Duodenal mucosa (tissue), 2 donors: Measurements from ENCODE around the gene NLRP5.
"Not testable (repeated sequence)": the region's sequence is repeated elsewhere in the genome, so short reads cannot be mapped to it uniquely, and the experiment has no call there.

Experiments used
- H3K27ac ChIP-seq: one replicate; pipeline ENCODE4 v1.7.0; 2013; ENCODE audit warnings: low read depth, low read length
- H3K27me3 ChIP-seq, 2 donors: one replicate each; pipeline ENCODE4 v1.7.0; 2013; ENCODE audit warnings: low read length in 2 of 2, control low read depth in 1 of 2; ENCODE audit not compliant: insufficient read depth in 2 of 2, control insufficient read depth in 1 of 2
- H3K36me3 ChIP-seq, 2 donors: one replicate each; pipeline ENCODE4 v1.7.0; 2013; ENCODE audit warnings: low read length in 2 of 2, control low read depth in 1 of 2; ENCODE audit not compliant: insufficient read depth in 2 of 2, control insufficient read depth in 1 of 2
- H3K4me1 ChIP-seq, 2 donors: one replicate each; pipeline ENCODE4 v1.7.0; 2013; ENCODE audit warnings: low read length in 2 of 2, control low read depth in 1 of 2; ENCODE audit not compliant: insufficient read depth in 2 of 2, control insufficient read depth in 1 of 2
- H3K4me3 ChIP-seq, 2 donors: one replicate each; pipeline ENCODE4 v1.7.0; 2013; ENCODE audit warnings: low read length in 2 of 2, low read depth in 1 of 2
- H3K9ac ChIP-seq, 2 donors: one replicate each; pipeline ENCODE4 v1.7.0; 2013; ENCODE audit warnings: low read length in 2 of 2, low read depth in 1 of 2
- H3K9me3 ChIP-seq, 2 donors: one replicate each; pipeline ENCODE4 v1.7.0; 2013; ENCODE audit warnings: low read length in 2 of 2, control low read depth in 1 of 2; ENCODE audit not compliant: control insufficient read depth in 1 of 2

The NLRP5 gene

DNA sequence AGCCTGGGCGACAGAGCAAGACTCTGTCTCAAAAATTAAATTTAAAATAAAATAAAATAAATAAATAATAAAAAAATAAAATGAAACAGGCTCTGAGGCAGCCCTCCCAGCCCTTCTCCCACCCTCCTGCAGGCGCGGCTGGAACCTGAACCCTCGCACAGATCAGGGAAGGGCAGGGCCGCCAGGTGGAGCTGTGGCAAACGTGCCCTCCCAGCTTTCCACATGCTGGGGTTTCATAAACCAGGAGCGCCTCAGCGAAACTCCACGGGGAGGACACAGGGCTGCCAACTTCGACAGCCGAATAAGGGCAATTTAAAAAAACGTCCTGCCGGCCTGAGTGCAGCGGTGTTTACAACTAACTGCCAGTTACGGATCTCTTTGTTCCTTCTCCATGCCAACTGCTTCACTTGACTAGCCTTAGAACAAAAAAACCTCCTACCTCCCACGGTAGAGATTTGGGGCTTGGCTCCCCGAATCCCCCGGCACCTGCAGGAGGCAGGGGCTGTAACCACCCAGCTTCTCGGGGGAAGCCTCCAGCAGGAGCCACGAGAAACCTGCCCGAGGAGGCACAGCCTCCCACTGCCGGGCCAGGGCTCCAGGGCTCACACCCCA lies 118.6 kb downstream of the NLRP5 start:
- peaks cover 15 to 27% of the 10 kb centered on the region in 2 donors for H3K36me3 ChIP-seq
- no peaks in the 10 kb centered on the region for H3K27me3 ChIP-seq
- peak overlapping the region; percentile 30 to 53 for H3K4me3 ChIP-seq
- H3K9me3 ChIP-seq: no peaks in the 10 kb centered on the region
- peak overlapping the region; percentile 32 to 35 for H3K9ac ChIP-seq
- no peak overlapping the region for H3K27ac ChIP-seq
- H3K4me1 ChIP-seq: peaks cover 21 to 37% of the 10 kb centered on the region in 2 donors

DNA sequence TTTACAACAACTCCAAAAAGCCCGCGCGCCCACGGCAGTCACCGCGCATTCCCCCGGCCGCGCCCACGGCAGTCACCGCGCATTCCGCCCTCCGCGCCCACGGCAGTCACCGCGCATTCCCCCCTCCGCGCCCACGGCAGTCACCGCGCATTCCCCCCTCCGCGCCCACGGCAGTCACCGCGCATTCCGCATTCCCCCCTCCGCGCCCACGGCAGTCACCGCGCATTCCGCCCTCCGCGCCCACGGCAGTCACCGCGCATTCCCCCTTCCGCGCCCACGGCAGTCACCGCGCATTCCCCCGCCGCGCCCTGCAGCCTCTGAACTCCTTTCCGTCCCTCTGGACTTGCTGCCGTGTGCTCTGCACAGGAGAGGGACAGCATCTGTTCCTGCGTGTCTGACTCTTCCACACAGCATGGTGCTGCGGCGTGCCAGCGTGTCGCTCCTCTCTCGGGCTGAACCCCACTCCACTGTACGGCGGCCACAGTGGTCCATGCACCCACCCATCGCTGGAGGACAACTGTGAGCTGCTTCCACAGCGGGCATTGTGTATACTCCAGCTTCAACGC lies 119.3 kb downstream of the NLRP5 start:
- not testable (repeated sequence) for H3K27me3 ChIP-seq, H3K9me3 ChIP-seq
- Histone ChIP-seq H3K27ac (peak overlapping the region; percentile 42), H3K4me1 (peaks cover 28 to 44% of the 10 kb centered on the region in 2 donors), H3K4me3 (peak overlapping the region; percentile 42 to 53), H3K36me3 (peaks cover 14 to 20% of the 10 kb centered on the region in 2 donors), H3K9ac (peak overlapping the region; percentile 35 to 49)

DNA sequence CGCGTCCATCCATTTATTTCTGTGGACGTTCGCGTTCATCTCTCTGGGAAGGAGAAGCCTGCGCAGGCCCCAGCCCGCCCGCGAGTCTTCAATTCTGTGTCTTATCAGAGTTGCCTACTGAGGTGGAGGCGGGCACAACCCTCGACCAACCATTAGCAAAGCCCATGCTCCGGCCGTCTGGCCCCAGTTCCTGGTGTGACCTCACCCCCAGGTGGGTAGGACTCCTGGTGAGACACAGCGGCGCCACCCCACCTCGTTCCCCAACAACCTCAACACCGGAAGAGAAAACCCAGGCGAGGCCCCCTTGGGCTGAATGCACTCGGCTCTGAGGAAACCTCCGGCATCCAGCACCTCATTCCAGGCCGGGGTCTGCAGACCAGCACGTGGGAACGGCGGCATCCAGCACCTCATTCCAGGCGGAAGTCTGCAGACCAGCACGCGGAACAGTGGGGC lies 119.8 kb downstream of the NLRP5 start:
- Histone ChIP-seq H3K36me3 (peaks cover 9 to 15% of the 10 kb centered on the region in 2 donors), H3K9me3 (no peaks in the 10 kb centered on the region), H3K9ac (peak overlapping the region in 1 of 2 donors; percentile 49), H3K4me1 (peaks cover 33 to 49% of the 10 kb centered on the region in 2 donors), H3K27me3 (no peaks in the 10 kb centered on the region), H3K27ac (no peak overlapping the region), H3K4me3 (peak overlapping the region; percentile 42 to 43)

DNA sequence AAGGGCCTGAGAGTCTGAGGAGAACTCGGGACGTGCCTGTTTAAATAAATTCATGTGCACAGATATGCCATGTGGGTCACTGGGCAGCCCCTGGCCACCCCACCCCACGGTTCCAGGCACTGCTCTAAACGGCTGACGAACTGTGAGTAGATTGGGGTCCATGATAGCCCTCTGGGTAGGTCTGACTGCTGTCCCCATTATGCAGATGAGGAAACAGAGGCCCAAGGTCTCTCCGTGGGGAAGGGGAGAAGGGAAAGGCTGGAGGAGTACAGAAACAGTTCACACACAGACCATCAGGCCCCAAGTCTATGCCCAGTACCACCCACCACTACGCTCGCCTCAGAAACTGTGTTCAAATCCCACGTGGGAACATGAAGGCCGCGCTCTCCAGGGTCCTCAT lies 120.4 kb downstream of the NLRP5 start:
- Histone ChIP-seq H3K4me3 (no peak overlapping the region), H3K27me3 (no peaks in the 10 kb centered on the region), H3K9me3 (no peaks in the 10 kb centered on the region), H3K9ac (peak overlapping the region in 1 of 2 donors; percentile 34), H3K4me1 (peaks cover 39 to 55% of the 10 kb centered on the region in 2 donors), H3K36me3 (peaks cover 6 to 9% of the 10 kb centered on the region in 2 donors), H3K27ac (no peak overlapping the region)

DNA sequence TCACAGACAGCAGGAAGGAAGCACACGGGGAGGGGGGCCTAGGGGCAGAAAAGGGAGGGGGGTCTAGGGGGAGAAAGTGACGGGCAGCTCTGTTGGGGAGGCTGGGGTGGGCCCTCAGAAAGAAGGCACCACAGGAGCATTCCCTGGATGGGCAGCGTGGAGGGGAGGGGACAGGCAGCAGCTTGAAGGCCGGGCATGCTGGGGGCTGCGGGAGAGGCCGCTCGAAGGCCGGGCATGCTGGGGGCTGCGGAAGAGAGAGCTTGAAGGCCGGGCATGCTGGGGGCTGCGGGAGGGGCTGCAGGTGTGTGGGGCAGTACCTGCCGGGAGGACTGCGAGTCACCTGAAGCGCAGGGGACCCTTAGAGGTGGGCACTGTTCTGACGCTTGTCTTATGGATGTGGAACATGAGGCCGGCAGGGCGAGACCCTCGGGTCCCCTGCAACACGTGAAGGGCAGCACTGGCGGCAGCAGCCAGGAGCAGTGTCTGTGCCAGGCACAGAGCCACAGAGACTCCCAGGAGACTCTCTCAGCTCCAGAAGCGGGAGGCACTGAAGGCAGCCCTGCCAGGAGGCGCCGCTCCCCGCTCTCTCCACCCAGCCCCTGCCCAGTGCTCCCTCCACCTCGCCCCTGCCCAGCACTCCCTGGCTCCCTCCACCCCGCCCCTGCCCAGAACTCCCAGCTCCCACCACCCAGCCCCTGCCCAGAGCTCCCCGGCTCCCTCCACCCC lies 121.2 kb downstream of the NLRP5 start:
- H3K9ac ChIP-seq: no peak overlapping the region
- no peak overlapping the region for H3K27ac ChIP-seq
- H3K36me3 ChIP-seq: peaks cover 0 to 5% of the 10 kb centered on the region in 2 donors
- H3K4me3 ChIP-seq: no peak overlapping the region
- no peaks in the 10 kb centered on the region for H3K27me3 ChIP-seq
- peaks cover 46 to 62% of the 10 kb centered on the region in 2 donors for H3K4me1 ChIP-seq
- H3K9me3 ChIP-seq: no peaks in the 10 kb centered on the region

DNA sequence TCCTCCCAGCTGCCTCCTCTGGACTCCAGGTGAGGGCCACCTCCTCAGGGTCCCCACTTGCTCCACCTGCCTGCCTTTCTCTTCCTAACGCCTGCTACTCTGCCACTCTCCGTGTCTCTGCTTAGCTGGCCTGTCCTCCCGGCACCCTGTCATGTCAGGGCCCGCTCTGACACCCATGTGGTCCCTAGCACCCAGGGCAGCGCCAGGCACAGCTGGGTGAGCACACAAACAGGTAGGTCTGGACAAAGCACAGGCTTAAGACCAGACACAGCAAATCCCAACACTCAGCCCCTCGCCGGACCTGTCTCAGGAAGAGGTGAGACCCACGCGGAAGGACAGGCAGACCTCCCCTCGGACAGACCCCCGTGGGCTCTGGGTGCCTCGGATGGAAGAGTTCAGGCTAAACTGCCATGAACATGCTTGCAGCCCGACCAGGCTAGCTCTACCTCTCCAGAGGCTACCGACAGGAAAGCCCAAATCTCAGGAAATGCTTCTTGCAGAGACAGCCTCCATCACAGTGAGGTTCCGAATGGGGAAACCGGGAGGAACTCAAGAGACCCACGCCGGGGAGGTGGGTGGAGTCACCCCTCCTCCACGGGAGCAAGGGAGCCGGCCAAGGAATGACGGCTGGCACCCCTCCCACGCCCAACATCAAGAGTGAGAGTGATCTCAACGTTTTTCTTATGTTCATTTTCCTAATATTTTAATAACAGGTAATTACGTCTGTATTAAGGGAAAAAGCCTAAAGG lies 122.0 kb downstream of the NLRP5 start:
- Histone ChIP-seq H3K27me3 (no peaks in the 10 kb centered on the region), H3K4me3 (no peak overlapping the region), H3K27ac (no peak overlapping the region), H3K9me3 (no peaks in the 10 kb centered on the region), H3K36me3 (peaks cover 0 to 5% of the 10 kb centered on the region in 2 donors), H3K4me1 (peaks cover 54 to 71% of the 10 kb centered on the region in 2 donors), H3K9ac (peak overlapping the region in 1 of 2 donors; percentile 54)

DNA sequence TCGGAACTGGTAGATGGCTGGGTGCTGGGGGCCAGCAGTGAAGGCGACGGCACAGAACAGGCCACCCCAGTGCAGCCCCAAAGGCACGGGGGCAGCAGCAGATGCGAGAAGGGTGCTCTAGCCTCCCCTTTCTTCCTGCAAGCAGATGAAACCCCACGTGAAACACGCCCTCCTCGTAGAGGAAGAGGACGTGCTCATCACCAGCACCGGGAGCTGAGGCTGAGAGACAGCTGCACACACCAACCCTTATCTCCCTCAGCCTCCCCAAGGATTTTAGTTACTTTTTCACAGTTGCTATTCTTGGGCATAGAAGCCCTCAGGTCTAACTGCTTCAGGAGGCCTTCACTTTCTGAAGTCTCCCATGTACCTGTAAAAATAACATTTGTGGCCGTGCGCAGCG lies 122.7 kb downstream of the NLRP5 start:
- no peak overlapping the region for H3K27ac ChIP-seq
- H3K9me3 ChIP-seq: no peaks in the 10 kb centered on the region
- H3K4me3 ChIP-seq: no peak overlapping the region
- H3K9ac ChIP-seq: no peak overlapping the region
- peaks cover 0 to 5% of the 10 kb centered on the region in 2 donors for H3K36me3 ChIP-seq
- peaks cover 57 to 71% of the 10 kb centered on the region in 2 donors for H3K4me1 ChIP-seq
- H3K27me3 ChIP-seq: no peaks in the 10 kb centered on the region

DNA sequence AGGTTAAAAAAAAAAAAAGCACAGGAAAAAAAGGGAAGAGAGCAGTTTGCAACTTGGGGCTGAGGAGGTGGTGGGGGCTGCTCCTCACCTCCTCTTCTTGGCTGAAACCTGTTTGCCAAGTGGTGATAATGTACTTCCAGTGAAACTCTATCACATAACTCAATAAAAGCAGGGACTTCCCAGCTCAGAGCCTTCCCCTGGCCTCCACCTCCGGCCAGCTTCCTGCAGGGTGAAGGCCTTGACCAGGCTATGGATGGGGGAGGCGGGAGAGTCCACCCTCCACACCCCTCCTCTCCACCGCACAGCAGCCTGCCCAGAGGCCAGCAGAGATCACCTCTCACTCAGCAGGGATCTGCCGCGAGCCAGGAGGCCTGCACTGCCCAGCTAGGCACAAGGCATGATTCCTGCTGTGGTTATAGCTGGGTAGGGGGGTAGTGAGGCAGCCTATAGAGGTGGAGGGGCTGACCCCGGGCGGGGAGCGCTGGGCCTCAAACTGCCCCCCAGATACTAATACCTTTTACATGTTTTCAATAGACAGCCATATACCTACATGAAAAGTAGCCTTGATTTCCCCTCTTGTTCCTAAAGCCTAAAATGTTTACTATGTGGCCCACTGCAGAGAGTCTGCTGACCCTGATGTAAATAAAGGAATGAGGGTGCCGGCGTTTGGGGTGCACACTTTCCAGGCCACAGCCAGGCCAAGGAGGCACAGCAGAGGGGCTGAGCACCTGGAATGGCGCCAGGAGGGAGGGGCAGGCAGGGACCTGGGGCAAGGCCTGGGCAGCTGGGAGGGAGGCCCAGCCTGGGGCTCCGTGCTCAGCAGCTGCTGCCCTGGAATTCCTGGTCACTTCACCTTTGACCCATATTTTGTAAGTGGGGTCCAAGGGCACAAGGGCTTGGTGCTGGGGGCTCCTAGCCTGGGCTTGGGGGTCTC lies 124.2 kb downstream of the NLRP5 start:
- Histone ChIP-seq H3K27ac (peak overlapping the region; percentile 51), H3K9me3 (no peaks in the 10 kb centered on the region), H3K9ac (peak overlapping the region in 1 of 2 donors; percentile 32), H3K27me3 (no peaks in the 10 kb centered on the region), H3K36me3 (peaks cover 0 to 9% of the 10 kb centered on the region in 2 donors), H3K4me1 (peaks cover 65 to 71% of the 10 kb centered on the region in 2 donors), H3K4me3 (peak overlapping the region in 1 of 2 donors; percentile 40)
